HepG2 (cell line): ENCODE data around the gene JPT1. TPM values are rescaled to one million over a fixed set of nuclear protein-coding genes. Genes with fewer than 3 reads are reported as not detected.
A peak's percentile ranks its signal among the peaks of the same experiment; 100 is the strongest.

Experiments
- CREB3 ChIP-seq: sonication (generic); formaldehyde crosslinking; IDR thresholded peaks from 2 replicates; pipeline ENCODE4 v1.5.0; 2020; ENCODE audit warnings: missing genetic modification reagents
- DRAP1 ChIP-seq: IDR thresholded peaks from 2 replicates; pipeline ENCODE4 v1.6.1; 2016; ENCODE audit warnings: missing genetic modification reagents, missing compliant biosample characterization
- GATAD2A ChIP-seq: IDR thresholded peaks from 2 replicates; pipeline ENCODE4 v1.6.1; 2016
- GFI1 ChIP-seq: sonication (generic); formaldehyde crosslinking; IDR thresholded peaks from 2 replicates; pipeline ENCODE4 v1.5.0; 2020; ENCODE audit warnings: missing genetic modification reagents, mild to moderate bottlenecking, borderline replicate concordance
- HIVEP1 ChIP-seq: sonication (generic); formaldehyde crosslinking; IDR thresholded peaks from 2 replicates; pipeline ENCODE4 v1.4.0; 2020; ENCODE audit warnings: mild to moderate bottlenecking, missing genetic modification reagents
- HNF4A ChIP-seq: sonication (generic); formaldehyde crosslinking; IDR thresholded peaks from 2 replicates; pipeline ENCODE4 v1.4.0; 2020; ENCODE audit warnings: missing genetic modification reagents
- MZF1 ChIP-seq: sonication (generic); formaldehyde crosslinking; IDR thresholded peaks from 2 replicates; pipeline ENCODE4 v1.8.1; 2023; ENCODE audit warnings: mild to moderate bottlenecking, missing genetic modification reagents, borderline replicate concordance
- NFRKB ChIP-seq: fragments of 450-650 bp; IDR thresholded peaks from 2 replicates; pipeline ENCODE4 v1.6.1; 2017
- NR0B2 ChIP-seq: sonication (generic); formaldehyde crosslinking; IDR thresholded peaks from 2 replicates; pipeline ENCODE4 v1.4.0; 2020; ENCODE audit warnings: mild to moderate bottlenecking, missing genetic modification reagents
- RBM39 ChIP-seq: fragments of 200-400 bp; formaldehyde crosslinking; IDR thresholded peaks from one replicate; pipeline ENCODE4 v1.6.1; 2018; ENCODE audit warnings: antibody characterized with exemption, mild to moderate bottlenecking, low read depth, low read length; ENCODE audit not compliant: poor library complexity, severe bottlenecking
- SAFB2 ChIP-seq: sonication (generic); formaldehyde crosslinking; IDR thresholded peaks from 2 replicates; pipeline ENCODE4 v1.5.1; 2020; ENCODE audit warnings: missing genetic modification reagents, low read depth, mild to moderate bottlenecking, borderline replicate concordance
- SKIL ChIP-seq: sonication (generic); formaldehyde crosslinking; IDR thresholded peaks from 2 replicates; pipeline ENCODE4 v1.8.0; 2022; ENCODE audit warnings: missing genetic modification reagents, mild to moderate bottlenecking, moderate library complexity, borderline replicate concordance
- SMARCC2 ChIP-seq: fragments of 450-650 bp; IDR thresholded peaks from 2 replicates; pipeline ENCODE4 v1.6.1; 2017; ENCODE audit warnings: antibody characterized with exemption, mild to moderate bottlenecking
- SNRNP70 ChIP-seq: fragments of 200-400 bp; formaldehyde crosslinking; IDR thresholded peaks from 2 replicates; pipeline ENCODE4 v1.6.1; 2017; ENCODE audit warnings: mild to moderate bottlenecking, low read depth, low read length, moderate library complexity
- TGIF2 ChIP-seq: IDR thresholded peaks from 2 replicates; pipeline ENCODE4 v1.6.1; 2016; ENCODE audit warnings: control low read depth, missing compliant biosample characterization
- TOE1 ChIP-seq: sonication (generic); formaldehyde crosslinking; IDR thresholded peaks from 2 replicates; pipeline ENCODE4 v1.4.0; 2020; ENCODE audit warnings: mild to moderate bottlenecking, missing genetic modification reagents
- ZBTB7B ChIP-seq: sonication (generic); formaldehyde crosslinking; IDR thresholded peaks from 2 replicates; pipeline ENCODE4 v1.4.0; 2020; ENCODE audit warnings: missing genetic modification reagents
- ZFP37 ChIP-seq: sonication (generic); formaldehyde crosslinking; IDR thresholded peaks from 2 replicates; pipeline ENCODE4 v1.4.0; 2020; ENCODE audit warnings: missing genetic modification reagents, borderline replicate concordance
- ZHX1 ChIP-seq: sonication (generic); formaldehyde crosslinking; IDR thresholded peaks from 2 replicates; pipeline ENCODE4 v1.8.1; 2022; ENCODE audit warnings: low read depth, mild to moderate bottlenecking, missing genetic modification reagents
- ZNF263 ChIP-seq: sonication (generic); formaldehyde crosslinking; IDR thresholded peaks from 2 replicates; pipeline ENCODE4 v1.4.0; 2020; ENCODE audit warnings: missing genetic modification reagents
- ZNF329 ChIP-seq: sonication (generic); formaldehyde crosslinking; IDR thresholded peaks from 2 replicates; pipeline ENCODE4 v1.9.0; 2021; ENCODE audit warnings: low read depth, mild to moderate bottlenecking, missing genetic modification reagents
- ZNF570 ChIP-seq: sonication (generic); formaldehyde crosslinking; IDR thresholded peaks from 2 replicates; pipeline ENCODE4 v1.4.0; 2020; ENCODE audit warnings: mild to moderate bottlenecking, missing genetic modification reagents, borderline replicate concordance
- ZNF841 ChIP-seq: sonication (generic); formaldehyde crosslinking; IDR thresholded peaks from 2 replicates; pipeline ENCODE4 v1.8.1; 2023; ENCODE audit warnings: missing genetic modification reagents, borderline replicate concordance
- polyA plus RNA-seq, 8 experiments: library from polyadenylated mRNA; depleted of rRNA in 3 of 8; stranded (reverse) in 7 of 8; unstranded in 1 of 8; fragments of >200 nt; fragmentation: Illumina TruSeq in 4 of 8; extraction: Trizol in 4 of 8; gene quantifications; 2 replicates each; pipeline versions ENCODE4 v1.2.1 to v1.2.3, GENCODE V29; 2011 to 2016; ENCODE audit warnings: low read depth in 4 of 8, missing spikeins in 1 of 8, mixed read lengths in 1 of 8; ENCODE audit not compliant: insufficient read depth in 1 of 8
- total RNA-seq, 5 experiments: library from RNA; depleted of rRNA; stranded (reverse); fragments of >200 nt; fragmentation: Illumina TruSeq; extraction: Trizol; gene quantifications; 2 replicates each; pipeline ENCODE4 v1.2.3, GENCODE V29; 2016; ENCODE audit warnings: low read depth in 1 of 5

Gene JPT1
- total and polyA plus RNA-seq, 2 of the 13 experiments (the other 11 are each of a cell fraction or from before 2014, with no cell fraction given), result 43.3 to 256 TPM

- TF ChIP-seq SKIL (CRISPR knock-in tag), result peak; percentile 45; the same call in 1 of the 2 replicates
- TF ChIP-seq GFI1, result no peak
- no peak for TF ChIP-seq ZNF329
- no peak for TF ChIP-seq ZNF841 (CRISPR knock-in tag)
- TF ChIP-seq NR0B2 (CRISPR knock-in tag), result no peak; the same call in 1 of the 2 replicates
- TF ChIP-seq HIVEP1, result no peak
- no peak for TF ChIP-seq ZHX1 (CRISPR knock-in tag)
- no peak for TF ChIP-seq RBM39
- no peak for TF ChIP-seq SMARCC2
- peak; percentile 52; the same call in 1 of the 2 replicates for TF ChIP-seq DRAP1
- TF ChIP-seq SNRNP70, result no peak
- no peak for TF ChIP-seq TGIF2 (CRISPR knock-in tag)
- no peak for TF ChIP-seq TOE1
- peak; percentile 60; the same call in 1 of the 2 replicates for TF ChIP-seq GATAD2A (CRISPR knock-in tag)
- peak; percentile 38 for TF ChIP-seq HNF4A (CRISPR knock-in tag)
- no peak for TF ChIP-seq SAFB2
- 0 out of 2 replicates have a peak, but pooled peaks have one; percentile 43 for TF ChIP-seq ZBTB7B (CRISPR knock-in tag)
- no peak for TF ChIP-seq NFRKB
- no peak for TF ChIP-seq ZNF570 (CRISPR knock-in tag)
- TF ChIP-seq CREB3 (CRISPR knock-in tag), result no peak
- peak; percentile 52; the same call in 1 of the 2 replicates for TF ChIP-seq ZFP37 (CRISPR knock-in tag)
- no peak for TF ChIP-seq MZF1
- TF ChIP-seq ZNF263, result peak; percentile 58; the same call in 1 of the 2 replicates
Measured at GRCh38 chr17:75088465-75089417, 65.6 kb downstream of the JPT1 start (continued).
